Dedifferentiated amniotic fluid mesenchymal stem cell (primary cell): ENCODE results near the gene CD53.
"Not testable (repeated sequence)": the region's sequence is repeated elsewhere in the genome, so short reads cannot be mapped to it uniquely, and the experiment has no call there.

Experiments
- DNase-seq: peaks from one replicate; pipeline ENCODE4 v3.0.0-alpha.2; 2016; ENCODE audit errors: extremely low spot score

Gene CD53

GRCh38 chr1:110916274-110916668 lies 43.3 kb downstream of the CD53 start:
- DNase-seq: no peak

- DNase-seq: peak; percentile 17
Observed at GRCh38 chr1:110916669-110917306, 43.8 kb downstream of the CD53 start.

DNA sequence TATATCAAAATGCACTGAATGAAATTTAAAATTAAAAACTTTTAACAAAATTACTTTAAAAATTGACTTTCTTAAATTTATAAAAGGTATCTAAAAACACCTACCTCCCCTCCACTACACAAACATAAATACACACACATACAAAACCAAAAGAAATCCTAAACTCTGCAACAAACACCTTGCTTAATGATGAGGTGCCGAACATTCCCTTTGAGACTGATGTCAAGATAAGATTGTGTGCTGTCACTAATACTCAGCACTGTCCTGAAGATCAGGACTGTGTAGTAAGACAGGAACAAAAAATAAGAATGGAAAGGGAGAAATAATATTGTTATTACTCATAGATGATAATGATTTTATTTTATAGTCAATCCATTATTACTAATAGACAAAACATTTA lies 45.1 kb downstream of the CD53 start:
- DNase-seq: no peak

GRCh38 chr1:110921953-110922352 lies 49.0 kb downstream of the CD53 start:
- DNase-seq: no peak

DNA sequence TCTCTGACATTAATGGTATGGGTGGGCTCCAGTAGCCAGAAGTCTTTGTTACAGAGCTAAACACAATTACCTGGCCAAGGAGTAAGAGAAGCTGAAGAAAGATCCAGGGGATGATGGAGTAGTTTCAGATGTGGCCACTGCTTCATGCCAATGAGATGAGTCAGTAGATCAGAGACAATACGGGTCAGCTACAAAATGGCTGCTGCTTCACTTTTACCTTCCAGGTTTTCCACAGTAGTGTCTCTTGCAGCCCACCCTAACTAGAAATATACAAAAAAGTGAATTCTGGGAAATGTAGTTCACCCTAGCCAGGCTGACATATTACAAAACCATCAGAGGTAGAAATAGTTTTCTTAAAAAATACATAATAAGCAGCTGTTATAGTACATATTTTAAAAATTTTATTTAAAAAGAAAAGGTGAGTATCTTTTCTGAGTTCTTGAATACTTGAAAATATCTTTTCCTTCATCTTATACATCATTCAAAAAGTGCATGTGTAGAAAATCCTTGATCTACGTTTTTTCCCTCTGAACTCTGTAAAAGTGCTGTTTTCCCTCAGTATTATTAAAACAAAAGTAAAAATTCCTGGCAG lies 54.6 kb downstream of the CD53 start:
- no peak for DNase-seq

- no peak for DNase-seq
Observed at GRCh38 chr1:110928191-110928590, 55.2 kb downstream of the CD53 start.

DNA sequence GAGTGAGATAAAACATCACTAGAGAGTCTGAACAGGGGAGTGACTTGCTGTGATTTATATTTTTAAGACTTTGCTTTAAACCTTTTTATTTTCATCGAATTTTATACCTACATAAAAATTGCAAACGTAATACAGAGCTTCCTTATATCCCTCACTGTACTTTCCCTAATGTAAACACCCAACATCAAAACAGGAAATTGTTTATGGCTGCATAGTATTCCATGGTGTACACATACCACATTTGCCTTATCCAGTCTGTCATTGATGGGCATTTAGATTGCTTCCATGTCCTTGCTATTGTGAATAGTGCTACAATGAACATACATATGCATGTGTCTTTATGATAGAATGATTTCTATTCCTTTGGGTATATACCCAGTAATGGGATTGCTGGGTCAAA lies 56.0 kb downstream of the CD53 start:
- no peak for DNase-seq

GRCh38 chr1:110931097-110931496 lies 58.1 kb downstream of the CD53 start:
- DNase-seq: not testable (repeated sequence)

DNA sequence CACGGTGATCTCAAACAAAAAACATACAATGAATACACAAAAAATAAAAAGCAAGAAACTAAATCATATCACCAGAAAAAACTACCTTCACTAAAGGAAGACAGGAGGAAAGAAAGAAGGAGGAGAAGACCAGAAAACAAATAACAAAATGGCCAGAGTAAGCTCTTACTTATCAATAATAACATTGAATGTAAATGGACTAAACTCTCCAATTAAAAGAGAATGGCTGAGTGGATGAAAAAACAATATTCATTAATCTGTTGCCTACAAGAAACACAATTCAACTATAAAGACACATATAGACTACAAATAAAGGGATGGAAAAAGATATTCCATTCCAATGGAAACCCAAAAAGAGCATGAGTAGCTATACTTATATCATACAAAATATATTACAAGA lies 63.6 kb downstream of the CD53 start:
- no peak for DNase-seq

GRCh38 chr1:110944806-110945205 lies 71.9 kb downstream of the CD53 start:
- no peak for DNase-seq

GRCh38 chr1:110945626-110946025 lies 72.7 kb downstream of the CD53 start:
- no peak for DNase-seq

- DNase-seq: no peak
Observed at GRCh38 chr1:110948038-110948810, 75.3 kb downstream of the CD53 start.
